NOMO-1 (cell line): ENCODE measurements around the gene ZNF653.
"Not testable (repeated sequence)": the region's sequence is repeated elsewhere in the genome, so short reads cannot be mapped to it uniquely, and the experiment has no call there.

Experiments used
- DNase-seq, 2 experiments: peaks; one replicate each; lab custom pipeline; 2025; ENCODE audit not compliant: unreplicated experiment in 2 of 2; lab: John Stamatoyannopoulos, UW

The ZNF653 gene

GRCh38 chr19:11458236-11458900 lies 47.3 kb downstream of the ZNF653 start:
- no peak for DNase-seq

GRCh38 chr19:11457831-11458230 lies 47.8 kb downstream of the ZNF653 start:
- no peak for DNase-seq

- DNase-seq: no peak
Measured at GRCh38 chr19:11457115-11457514, 48.5 kb downstream of the ZNF653 start.

- no peak for DNase-seq
Measured at GRCh38 chr19:11456659-11457058, 49.0 kb downstream of the ZNF653 start.

- not testable (repeated sequence) for DNase-seq
Measured at GRCh38 chr19:11455233-11455554, 50.4 kb downstream of the ZNF653 start.

- no peak for DNase-seq
Measured at GRCh38 chr19:11453468-11454341, 51.9 kb downstream of the ZNF653 start.

GRCh38 chr19:11452620-11453310 lies 52.9 kb downstream of the ZNF653 start:
- DNase-seq: no peak

GRCh38 chr19:11451871-11452619 lies 53.6 kb downstream of the ZNF653 start:
- DNase-seq: peak in 1 of 2 experiments; percentile 18

GRCh38 chr19:11451327-11451870 lies 54.2 kb downstream of the ZNF653 start:
- DNase-seq: no peak

- no peak for DNase-seq
Measured at GRCh38 chr19:11450570-11451326, 54.9 kb downstream of the ZNF653 start.

- no peak for DNase-seq
Measured at GRCh38 chr19:11448923-11449554, 56.6 kb downstream of the ZNF653 start.

- no peak for DNase-seq
Measured at GRCh38 chr19:11448410-11448809, 57.2 kb downstream of the ZNF653 start.

- DNase-seq: no peak
Measured at GRCh38 chr19:11447347-11448262, 58.0 kb downstream of the ZNF653 start.

- no peak for DNase-seq
Measured at GRCh38 chr19:11446652-11447301, 58.9 kb downstream of the ZNF653 start.

- DNase-seq: no peak
Measured at GRCh38 chr19:11446271-11446651, 59.4 kb downstream of the ZNF653 start.

- no peak for DNase-seq
Measured at GRCh38 chr19:11445141-11445540, 60.5 kb downstream of the ZNF653 start.

GRCh38 chr19:11444059-11444458 lies 61.6 kb downstream of the ZNF653 start:
- DNase-seq: no peak

GRCh38 chr19:11437955-11438354 lies 67.7 kb downstream of the ZNF653 start:
- no peak for DNase-seq
